GM21825 (cell line): ENCODE data around the gene NKAIN2.

ENCODE experiments used
- ATAC-seq: cut with Tn5 transposase; IDR thresholded peaks from one replicate; pipeline ENCODE4 v1.9.1; 2021; ENCODE audit warnings: mild to moderate bottlenecking, moderate library complexity; ENCODE audit not compliant: unreplicated experiment

NKAIN2 gene

GRCh38 chr6:124793398-124793797, 989.7 kb downstream of the NKAIN2 start:
- no peak for ATAC-seq

GRCh38 chr6:124795643-124796463, 992.2 kb downstream of the NKAIN2 start:
- no peak for ATAC-seq

DNA sequence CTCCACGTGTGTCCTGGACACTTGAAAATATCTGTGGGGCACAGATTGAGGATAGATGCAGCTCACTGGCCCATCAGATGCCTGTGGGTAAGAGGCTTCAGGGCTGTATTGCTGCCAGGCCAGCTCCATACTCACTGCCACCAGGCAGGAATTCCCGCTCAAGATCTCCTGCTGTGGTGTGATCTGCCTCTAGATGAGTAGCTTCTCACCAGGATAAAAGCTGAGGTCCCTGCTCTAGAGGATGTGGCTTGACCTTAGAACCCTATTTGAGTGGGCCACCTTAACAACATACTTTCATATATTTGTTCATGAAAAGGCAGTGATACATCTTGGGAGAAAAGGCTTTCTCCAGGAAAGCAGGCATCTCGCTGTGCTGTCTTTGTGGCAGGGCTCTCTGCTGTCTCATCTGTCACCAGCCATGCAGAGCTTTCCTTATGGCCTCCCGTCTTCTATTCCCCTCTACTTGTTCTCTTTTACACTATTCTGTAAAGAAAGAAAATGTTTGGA, 992.9 kb downstream of the NKAIN2 start:
- ATAC-seq: no peak

DNA sequence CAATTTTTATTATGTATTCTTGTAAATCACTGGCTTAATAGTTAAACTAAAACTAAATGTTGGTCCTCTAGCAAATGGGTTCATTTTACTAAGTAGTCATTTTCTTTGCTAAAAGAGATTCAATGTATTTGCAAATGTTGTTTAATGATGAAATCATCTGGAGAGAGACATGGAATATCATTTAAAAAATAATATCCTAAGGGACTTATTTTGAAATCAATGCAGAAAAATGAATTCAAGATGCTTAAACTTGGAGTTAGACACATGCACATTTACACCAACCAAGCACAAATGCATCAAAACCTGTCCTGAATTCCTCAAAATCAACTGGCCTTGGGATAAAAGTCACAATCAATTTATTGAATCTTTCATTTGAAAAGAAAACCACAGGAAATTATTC, 993.6 kb downstream of the NKAIN2 start:
- ATAC-seq: no peak

GRCh38 chr6:124798942-124799496, 995.4 kb downstream of the NKAIN2 start:
- ATAC-seq: no peak

- no peak for ATAC-seq
Measured at GRCh38 chr6:124799638-124800037, 996.0 kb downstream of the NKAIN2 start.

GRCh38 chr6:124800222-124800621, 996.6 kb downstream of the NKAIN2 start:
- no peak for ATAC-seq

GRCh38 chr6:124812067-124812466, 1008.4 kb downstream of the NKAIN2 start:
- no peak for ATAC-seq

- ATAC-seq: no peak
Measured at GRCh38 chr6:124819346-124819745, 1015.7 kb downstream of the NKAIN2 start.

GRCh38 chr6:124822204-124822613, 1018.5 kb downstream of the NKAIN2 start:
- no peak for ATAC-seq

- no peak for ATAC-seq
Measured at GRCh38 chr6:124822721-124823120, 1019.1 kb downstream of the NKAIN2 start.

DNA sequence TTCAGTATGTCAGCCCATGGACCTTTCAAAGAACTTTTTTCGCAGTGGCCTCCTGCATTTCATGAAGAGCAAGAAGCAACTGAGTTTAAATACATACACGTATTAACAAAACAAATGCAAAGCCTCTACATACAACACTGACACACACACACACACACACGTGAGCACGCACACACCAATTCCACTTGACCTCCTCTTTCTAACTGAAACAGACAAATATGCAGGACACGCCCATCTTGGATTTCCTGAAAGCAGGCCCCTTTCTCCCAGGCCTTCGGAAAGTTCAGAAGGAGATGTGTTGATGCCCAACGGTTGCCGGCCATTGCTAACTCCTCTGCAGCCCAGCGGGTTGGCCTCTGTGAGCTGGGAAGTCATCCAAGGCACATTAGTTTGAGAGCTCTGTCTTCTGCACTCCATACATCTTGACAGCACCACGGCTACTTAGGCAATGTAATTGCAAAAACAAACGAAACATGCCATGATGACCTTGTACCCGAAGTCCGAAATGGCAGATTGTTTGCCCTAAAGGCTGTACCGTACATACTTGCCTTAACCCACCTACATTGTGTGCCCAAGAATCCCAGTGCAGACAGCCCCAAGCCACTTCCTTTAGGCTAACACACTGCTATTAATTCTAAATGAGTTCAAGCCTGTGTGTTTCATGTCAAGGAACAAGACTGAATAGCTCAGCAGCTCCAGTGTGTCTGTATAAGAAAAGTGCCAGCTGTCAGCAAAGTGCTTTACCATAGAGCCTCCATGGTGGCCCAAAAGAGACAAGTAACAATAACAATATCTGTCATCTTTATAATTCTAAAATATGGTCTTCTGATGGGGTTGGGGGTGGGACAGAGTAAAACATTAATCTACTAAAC, 1019.8 kb downstream of the NKAIN2 start:
- ATAC-seq: no peak

DNA sequence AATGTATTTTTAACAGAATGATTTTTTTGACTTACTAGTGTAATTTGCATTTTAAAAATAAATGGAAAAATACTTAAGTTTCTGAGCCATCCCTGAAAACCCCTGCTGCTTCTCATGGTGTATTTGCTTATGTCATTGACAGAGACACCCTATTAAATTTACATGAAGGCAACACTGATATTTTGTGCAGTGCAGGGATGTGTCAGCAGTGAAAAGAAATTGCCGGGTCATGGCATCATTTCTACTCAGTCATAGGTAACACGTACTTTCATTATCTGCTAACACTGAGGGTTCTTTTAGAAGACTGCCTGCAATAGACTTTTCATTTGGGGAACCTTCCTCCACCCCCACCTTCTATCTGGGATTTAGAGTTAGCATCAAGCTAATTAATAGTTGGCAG, 1021.9 kb downstream of the NKAIN2 start:
- no peak for ATAC-seq

DNA sequence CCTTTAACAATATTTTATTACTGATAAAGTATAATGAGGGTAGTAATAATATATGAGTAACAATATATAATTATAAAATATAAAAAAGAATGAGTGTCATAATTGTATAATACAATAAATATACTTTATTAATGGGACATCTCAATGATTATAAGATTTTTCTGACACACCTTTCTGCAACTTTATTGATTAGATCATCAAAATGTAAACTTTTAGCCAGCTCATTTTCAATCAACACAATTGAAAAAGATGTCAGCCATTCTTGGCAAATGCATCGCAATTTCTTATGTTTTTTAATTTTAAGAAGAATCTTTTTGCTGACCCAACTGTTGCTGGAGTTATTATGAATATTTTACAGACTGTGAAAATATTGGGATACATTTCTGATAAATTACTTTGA, 1026.2 kb downstream of the NKAIN2 start:
- no peak for ATAC-seq

DNA sequence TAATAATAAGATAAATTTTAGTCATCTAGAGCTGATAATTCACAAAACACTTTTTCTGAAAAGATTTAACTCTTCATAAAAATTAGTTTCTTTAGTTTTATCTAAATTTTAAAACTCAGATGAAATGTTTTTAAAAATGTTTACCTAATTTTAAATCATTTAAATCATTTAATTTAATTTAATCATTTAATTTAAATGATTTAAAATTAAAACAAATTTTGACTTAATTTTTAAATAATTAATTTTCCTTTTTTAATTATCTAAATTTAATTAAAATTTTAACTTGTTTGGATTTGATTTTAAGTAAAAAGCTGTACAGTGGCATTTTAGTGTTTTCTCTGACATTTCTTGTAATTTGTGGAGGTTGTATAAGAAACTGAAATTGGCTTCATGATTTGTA, 1026.8 kb downstream of the NKAIN2 start:
- ATAC-seq: no peak

DNA sequence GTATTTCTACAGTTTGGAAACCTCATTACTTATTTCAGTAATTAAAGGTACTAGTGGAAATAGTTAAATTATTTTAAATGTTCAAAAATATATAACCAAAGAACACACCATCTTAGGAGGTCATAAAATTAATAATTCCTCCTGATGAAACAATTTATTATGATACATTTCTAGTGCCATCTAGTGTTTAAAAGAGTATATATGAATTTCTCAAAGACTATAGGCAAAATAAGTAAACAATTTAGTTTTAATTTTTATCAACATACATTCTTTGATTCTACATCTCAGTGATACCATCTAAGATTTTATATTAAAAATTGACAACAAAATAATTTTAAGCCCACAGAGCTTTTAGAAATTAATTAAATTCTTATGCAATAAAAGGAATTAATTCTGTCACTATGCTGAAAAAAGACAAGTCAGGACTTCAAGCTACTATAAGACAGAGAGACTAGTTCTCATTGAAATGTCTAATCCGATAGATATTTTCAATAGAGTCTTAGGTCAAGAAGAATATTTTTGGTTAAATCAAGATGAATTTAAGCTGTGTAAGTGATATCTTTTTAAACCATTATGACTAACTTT, 1050.8 kb downstream of the NKAIN2 start:
- no peak for ATAC-seq

DNA sequence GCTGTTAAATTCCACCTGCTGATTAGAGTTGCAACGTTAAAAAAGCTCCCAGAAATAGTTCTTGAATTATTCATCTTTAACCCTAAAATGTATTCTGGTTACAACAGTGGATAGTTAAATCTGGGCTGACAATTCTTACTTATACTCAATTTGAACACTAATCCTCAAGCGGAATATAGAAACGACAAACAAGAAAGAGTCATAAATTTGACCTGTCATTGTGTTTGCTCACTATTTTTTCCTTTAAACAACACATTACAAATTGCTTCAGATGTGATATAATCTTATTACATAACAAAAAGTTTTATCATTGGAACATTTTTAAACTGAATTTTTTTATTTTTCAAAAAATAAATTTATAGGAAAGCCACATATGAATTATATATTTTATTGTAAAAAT, 1054.1 kb downstream of the NKAIN2 start:
- ATAC-seq: no peak

DNA sequence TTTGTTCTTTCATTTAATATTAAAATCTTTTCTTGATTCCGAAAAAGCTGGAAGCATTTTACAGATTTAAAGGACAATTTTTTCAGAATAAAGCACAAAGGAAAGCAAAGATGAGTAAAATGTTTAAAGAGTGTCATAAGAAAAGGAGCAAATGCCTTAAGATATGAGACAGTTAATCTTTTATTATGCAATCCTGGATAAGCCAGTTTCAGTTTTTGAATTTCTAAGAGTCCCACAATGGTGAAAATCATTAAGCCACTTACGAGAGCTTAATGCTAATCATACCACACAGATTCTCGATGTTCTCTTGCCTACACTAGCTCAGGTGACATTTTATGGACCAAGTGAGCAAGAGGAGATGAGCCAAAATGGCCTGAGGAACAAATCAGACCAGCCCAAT, 1054.9 kb downstream of the NKAIN2 start:
- no peak for ATAC-seq

DNA sequence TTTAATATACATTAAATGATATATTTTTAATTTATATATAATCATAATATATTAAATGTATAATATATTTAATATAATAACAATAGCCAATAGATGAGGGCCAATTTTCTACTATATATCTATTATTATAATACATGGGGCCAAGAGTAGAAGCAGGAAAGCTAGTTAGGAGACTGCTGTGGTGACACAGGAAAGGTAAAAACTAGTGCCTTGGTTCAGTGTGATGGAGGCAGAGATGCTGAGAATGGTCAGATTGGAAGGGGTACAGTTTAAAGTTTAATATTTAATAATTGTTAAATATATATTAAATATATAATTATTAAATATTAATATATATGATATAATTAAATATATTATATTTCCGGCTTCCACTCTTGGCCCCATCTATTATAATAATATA, 1055.7 kb downstream of the NKAIN2 start:
- ATAC-seq: no peak

- no peak for ATAC-seq
Measured at GRCh38 chr6:124866040-124866439, 1062.4 kb downstream of the NKAIN2 start.

GRCh38 chr6:124867121-124867520, 1063.5 kb downstream of the NKAIN2 start:
- no peak for ATAC-seq
